ENCODE measurements around the gene INSR. TPM values are rescaled to one million over a fixed set of nuclear protein-coding genes. Genes with fewer than 3 reads are reported as not detected.

INSR gene
- total and polyA plus RNA-seq, 10 of the 15 experiments (the other 5 are each of a cell fraction or from before 2014, with no cell fraction given): 4.2 to 34.9 (median 13.6) TPM

DNA sequence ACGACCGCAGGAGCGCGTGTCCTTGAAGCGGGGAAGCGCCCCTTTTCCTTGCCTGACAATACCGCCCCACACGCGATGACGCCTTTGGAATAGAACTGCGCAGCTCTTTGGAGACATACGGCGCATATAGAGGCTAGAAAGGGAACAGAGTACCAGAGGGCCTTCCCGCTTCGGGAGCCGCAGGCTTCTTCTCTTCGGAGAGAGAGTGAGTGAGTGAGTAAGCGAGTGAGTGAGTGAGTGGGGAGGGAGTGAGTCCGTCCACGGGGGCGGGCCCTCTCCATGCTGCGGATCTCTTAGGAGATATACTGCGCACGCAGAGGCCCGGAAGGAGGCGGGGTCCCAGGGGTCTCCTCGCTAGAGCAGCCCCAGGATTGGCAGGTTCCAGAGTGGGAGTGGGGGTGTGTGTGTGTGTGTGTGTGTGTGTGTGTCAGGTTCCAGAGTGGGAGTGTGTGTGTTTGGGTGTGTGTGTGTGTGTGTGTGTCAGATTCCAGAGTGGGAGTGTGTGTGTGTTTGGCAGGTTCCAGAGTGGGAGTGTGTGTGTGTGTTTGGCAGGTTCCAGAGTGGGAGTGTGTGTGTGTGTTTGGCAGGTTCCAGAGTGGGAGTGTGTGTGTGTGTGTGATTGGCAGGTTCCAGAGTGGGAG, 97.0 kb downstream of the INSR start (continued):
- TF ChIP-seq NFXL1 (IDR thresholded peaks at IDR 0.05; ENCODE audit: borderline replicate concordance) (no peak), SUZ12 (IDR thresholded peaks at IDR 0.05; ENCODE audit: unreplicated experiment) (no peak), HDGF (IDR thresholded peaks at IDR 0.05) (peak; percentile 37; the same call in 1 of the 2 replicates), ZNF217 (IDR thresholded peaks at IDR 0.05) (no peak), ZBED1 (IDR thresholded peaks at IDR 0.05; ENCODE audit: borderline replicate concordance) (no peak), ZNF274 (IDR thresholded peaks at IDR 0.05; ENCODE audit: insufficient read depth, insufficient read length) (no peak), RCOR1 (conservative IDR thresholded peaks at IDR 0.05; ENCODE audit: low read depth, low read length) (no peak)

DNA sequence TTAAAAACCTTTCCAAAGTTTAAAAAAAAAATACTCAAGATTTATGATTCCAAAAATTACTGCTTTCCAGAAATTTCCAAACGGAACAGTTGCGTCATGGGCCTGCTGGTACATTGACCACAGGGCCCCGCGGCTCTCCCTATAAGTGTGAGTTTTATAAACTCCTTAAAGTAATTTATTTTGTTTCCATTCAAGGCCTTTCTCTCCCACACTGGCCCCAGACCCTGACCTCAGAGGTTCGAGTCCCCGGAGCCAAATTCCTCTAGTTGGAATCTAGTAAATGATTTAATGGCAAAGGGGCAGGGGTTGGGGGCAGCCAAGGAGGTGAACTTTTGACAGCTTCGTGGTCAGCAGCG, 97.5 kb downstream of the INSR start:
- WGBS (ENCODE audit: insufficient coverage, insufficient replicate concordance, low lambda C conversion rate, missing lambda C conversion rate): 53% methylated on average over 8 of the region's 8 CpGs

More for the DNA sequence above, 97.5 kb downstream of the INSR start:
- peaks cover 27% of the 10 kb centered on the region for H3K4me1 ChIP-seq (ENCODE audit: control insufficient read depth, insufficient read depth, low read length)
- no peak for ATAC-seq
- peak overlapping the region; percentile 60 for H3K4me3 ChIP-seq
- no peak for DNase-seq (ENCODE audit: low read depth, low spot score)
- H4K20me1 ChIP-seq (ENCODE audit: control insufficient read depth, insufficient read depth): no peaks in the 10 kb centered on the region
- peaks cover 29% of the 10 kb centered on the region for H3K79me2 ChIP-seq (ENCODE audit: control insufficient read depth, insufficient read depth, low read length)
- H3K9me3 ChIP-seq (replicated peaks; ENCODE audit: control insufficient read depth, insufficient read depth, low read length): no peaks in the 10 kb centered on the region
- intact Hi-C loops (cut with micrococcal nuclease; ENCODE audit: unreplicated experiment) (loop anchor here (5.0 kb wide), 2 partner anchors 46 to 141 kb away; no protein-coding TSS in a partner anchor), in situ Hi-C loops (cut with MboI) (loop anchor here (10.0 kb wide), 1 partner anchor 98 kb away; the partner anchor contains the start of gene INSR)
- peak overlapping the region; percentile 96 for H3K4me2 ChIP-seq (ENCODE audit: control insufficient read depth, insufficient read depth)
- BruUV-seq (replicated peaks): no TSS peak
- peak overlapping the region; percentile 37; the same call in 1 of the 2 replicates for H3K9ac ChIP-seq (ENCODE audit: control insufficient read depth, insufficient read depth, low read length)
- FAIRE-seq: no peak
- H3K27me3 ChIP-seq (replicated peaks in 1 of 2; ENCODE audit: control insufficient read depth in 2 of 2, insufficient read depth in 2 of 2, low read length in 1 of 2): no peaks in the 10 kb centered on the region
- POLR2A ChIA-PET: interaction anchor here (1.0 to 2.6 kb wide), 4 partner anchors 13 to 98 kb away, joined by 3 to 14 read pairs (median 7); partner anchors contain the start of gene INSR
- RAD21 ChIA-PET (ENCODE audit: unreplicated experiment): interaction anchor here (0.7 to 1.5 kb wide), 8 partner anchors 10 to 132 kb away, joined by 3 to 8 read pairs (median 4); partner anchors contain the start of gene INSR
- H3K36me3 ChIP-seq (ENCODE audit: control insufficient read depth in 2 of 2, insufficient read depth in 2 of 2, low read length in 1 of 2): no peaks in the 10 kb centered on the region
- CTCF ChIA-PET: interaction anchor here (0.6 to 1.3 kb wide), 7 partner anchors 8 to 97 kb away, joined by 3 to 7 read pairs (median 3); no protein-coding TSS in a partner anchor
- SMC1A ChIA-PET (ENCODE audit: uncharacterized antibody, unreplicated experiment): interaction anchor here (0.5 to 1.9 kb wide), 7 partner anchors 13 to 129 kb away, joined by 3 to 8 read pairs (median 3); no protein-coding TSS in a partner anchor
- H2AFZ ChIP-seq (ENCODE audit: control insufficient read depth, low read depth, low read length): peak overlapping the region; percentile 62
- H3K27ac ChIP-seq (ENCODE audit: control insufficient read depth, insufficient read depth): peak overlapping the region; percentile 75
- TF ChIP-seq, protein P1, sequence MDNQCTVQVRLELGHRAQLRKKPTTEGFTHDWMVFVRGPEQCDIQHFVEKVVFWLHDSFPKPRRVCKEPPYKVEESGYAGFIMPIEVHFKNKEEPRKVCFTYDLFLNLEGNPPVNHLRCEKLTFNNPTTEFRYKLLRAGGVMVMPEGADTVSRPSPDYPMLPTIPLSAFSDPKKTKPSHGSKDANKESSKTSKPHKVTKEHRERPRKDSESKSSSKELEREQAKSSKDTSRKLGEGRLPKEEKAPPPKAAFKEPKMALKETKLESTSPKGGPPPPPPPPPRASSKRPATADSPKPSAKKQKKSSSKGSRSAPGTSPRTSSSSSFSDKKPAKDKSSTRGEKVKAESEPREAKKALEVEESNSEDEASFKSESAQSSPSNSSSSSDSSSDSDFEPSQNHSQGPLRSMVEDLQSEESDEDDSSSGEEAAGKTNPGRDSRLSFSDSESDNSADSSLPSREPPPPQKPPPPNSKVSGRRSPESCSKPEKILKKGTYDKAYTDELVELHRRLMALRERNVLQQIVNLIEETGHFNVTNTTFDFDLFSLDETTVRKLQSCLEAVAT (IDR thresholded peaks at IDR 0.05): peak; percentile 26; the same call in 1 of the 2 replicates
- TF ChIP-seq, protein P2, sequence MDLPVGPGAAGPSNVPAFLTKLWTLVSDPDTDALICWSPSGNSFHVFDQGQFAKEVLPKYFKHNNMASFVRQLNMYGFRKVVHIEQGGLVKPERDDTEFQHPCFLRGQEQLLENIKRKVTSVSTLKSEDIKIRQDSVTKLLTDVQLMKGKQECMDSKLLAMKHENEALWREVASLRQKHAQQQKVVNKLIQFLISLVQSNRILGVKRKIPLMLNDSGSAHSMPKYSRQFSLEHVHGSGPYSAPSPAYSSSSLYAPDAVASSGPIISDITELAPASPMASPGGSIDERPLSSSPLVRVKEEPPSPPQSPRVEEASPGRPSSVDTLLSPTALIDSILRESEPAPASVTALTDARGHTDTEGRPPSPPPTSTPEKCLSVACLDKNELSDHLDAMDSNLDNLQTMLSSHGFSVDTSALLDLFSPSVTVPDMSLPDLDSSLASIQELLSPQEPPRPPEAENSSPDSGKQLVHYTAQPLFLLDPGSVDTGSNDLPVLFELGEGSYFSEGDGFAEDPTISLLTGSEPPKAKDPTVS (IDR thresholded peaks at IDR 0.05; ENCODE audit: low read depth, low read length): 0 out of 2 replicates have a peak, but pooled peaks have one; percentile 26
- TF ChIP-seq TAF1 (IDR thresholded peaks at IDR 0.05; ENCODE audit: borderline replicate concordance, low read depth, low read length): 0 out of 2 replicates have a peak, but pooled peaks have one; percentile 9
- TF ChIP-seq, protein P3, sequence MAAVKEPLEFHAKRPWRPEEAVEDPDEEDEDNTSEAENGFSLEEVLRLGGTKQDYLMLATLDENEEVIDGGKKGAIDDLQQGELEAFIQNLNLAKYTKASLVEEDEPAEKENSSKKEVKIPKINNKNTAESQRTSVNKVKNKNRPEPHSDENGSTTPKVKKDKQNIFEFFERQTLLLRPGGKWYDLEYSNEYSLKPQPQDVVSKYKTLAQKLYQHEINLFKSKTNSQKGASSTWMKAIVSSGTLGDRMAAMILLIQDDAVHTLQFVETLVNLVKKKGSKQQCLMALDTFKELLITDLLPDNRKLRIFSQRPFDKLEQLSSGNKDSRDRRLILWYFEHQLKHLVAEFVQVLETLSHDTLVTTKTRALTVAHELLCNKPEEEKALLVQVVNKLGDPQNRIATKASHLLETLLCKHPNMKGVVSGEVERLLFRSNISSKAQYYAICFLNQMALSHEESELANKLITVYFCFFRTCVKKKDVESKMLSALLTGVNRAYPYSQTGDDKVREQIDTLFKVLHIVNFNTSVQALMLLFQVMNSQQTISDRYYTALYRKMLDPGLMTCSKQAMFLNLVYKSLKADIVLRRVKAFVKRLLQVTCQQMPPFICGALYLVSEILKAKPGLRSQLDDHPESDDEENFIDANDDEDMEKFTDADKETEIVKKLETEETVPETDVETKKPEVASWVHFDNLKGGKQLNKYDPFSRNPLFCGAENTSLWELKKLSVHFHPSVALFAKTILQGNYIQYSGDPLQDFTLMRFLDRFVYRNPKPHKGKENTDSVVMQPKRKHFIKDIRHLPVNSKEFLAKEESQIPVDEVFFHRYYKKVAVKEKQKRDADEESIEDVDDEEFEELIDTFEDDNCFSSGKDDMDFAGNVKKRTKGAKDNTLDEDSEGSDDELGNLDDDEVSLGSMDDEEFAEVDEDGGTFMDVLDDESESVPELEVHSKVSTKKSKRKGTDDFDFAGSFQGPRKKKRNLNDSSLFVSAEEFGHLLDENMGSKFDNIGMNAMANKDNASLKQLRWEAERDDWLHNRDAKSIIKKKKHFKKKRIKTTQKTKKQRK (IDR thresholded peaks at IDR 0.05; ENCODE audit: low read depth, low read length): no peak
- TF ChIP-seq EP300 (IDR thresholded peaks at IDR 0.05; ENCODE audit: borderline replicate concordance in 1 of 2, control insufficient read depth in 1 of 2, low read depth in 2 of 2, low read length in 2 of 2): 0 out of 4 replicates have a peak, but pooled peaks of 1 of the 2 experiments have one; percentile 17

Measured in GM12878 (cell line).